HG02973 (cell line): ENCODE measurements around the gene PAX4.

Experiments
- ATAC-seq: cut with Tn5 transposase; IDR thresholded peaks from one replicate; pipeline ENCODE4 v1.9.1; 2021; ENCODE audit warnings: moderate library complexity; ENCODE audit not compliant: unreplicated experiment

PAX4 gene

DNA sequence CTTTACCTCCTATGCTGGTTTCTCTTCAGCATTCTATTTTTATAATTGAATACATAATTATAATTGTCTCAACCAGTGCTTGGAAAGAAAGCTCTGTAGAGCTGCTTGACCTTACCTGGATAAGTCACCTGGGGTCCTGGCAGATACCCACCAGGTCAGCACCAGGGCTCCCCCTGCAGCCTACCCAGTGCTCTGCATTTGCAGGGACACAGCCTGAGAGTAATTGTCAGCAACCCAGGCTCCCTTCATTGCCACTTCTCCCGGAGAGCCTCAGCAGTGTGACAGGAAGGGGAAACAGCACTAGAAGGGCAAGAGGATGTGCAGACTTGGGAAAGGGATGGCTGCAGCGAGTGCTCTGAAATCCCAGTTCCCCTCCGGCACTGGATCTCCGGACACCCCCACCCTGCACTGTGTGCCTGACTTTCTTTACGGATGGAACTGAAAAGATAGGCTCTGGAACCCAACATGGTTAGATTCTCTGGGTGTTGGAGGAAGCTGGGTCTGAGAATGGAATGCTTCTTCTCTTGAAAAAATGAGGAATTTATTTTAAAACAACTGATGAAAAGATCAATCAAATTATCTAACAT is 11.4 kb upstream of the PAX4 start:
- ATAC-seq, result peak; percentile 67

DNA sequence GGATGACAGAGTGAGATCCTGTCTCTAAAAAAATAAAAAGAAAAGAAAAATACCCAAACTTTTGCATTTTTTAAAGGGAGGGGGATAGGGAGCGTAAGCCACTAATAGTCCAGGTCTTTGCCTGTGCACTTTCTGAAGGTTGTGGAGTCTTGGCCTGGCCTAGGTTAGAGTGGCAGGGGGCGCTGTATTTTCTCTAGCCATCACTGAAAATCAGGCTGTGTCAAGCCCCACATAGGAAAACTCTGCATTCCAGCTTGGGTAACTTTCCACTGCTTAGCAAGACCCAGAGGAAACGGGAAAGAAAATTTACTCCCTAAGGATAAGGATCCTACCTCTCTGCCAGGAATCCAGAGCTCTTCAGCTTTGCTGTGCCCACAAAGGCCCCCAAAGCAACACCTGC is 10.5 kb upstream of the PAX4 start:
- no peak for ATAC-seq

- no peak for ATAC-seq
Observed at GRCh38 chr7:127625331-127625730, 7.4 kb upstream of the PAX4 start.

DNA sequence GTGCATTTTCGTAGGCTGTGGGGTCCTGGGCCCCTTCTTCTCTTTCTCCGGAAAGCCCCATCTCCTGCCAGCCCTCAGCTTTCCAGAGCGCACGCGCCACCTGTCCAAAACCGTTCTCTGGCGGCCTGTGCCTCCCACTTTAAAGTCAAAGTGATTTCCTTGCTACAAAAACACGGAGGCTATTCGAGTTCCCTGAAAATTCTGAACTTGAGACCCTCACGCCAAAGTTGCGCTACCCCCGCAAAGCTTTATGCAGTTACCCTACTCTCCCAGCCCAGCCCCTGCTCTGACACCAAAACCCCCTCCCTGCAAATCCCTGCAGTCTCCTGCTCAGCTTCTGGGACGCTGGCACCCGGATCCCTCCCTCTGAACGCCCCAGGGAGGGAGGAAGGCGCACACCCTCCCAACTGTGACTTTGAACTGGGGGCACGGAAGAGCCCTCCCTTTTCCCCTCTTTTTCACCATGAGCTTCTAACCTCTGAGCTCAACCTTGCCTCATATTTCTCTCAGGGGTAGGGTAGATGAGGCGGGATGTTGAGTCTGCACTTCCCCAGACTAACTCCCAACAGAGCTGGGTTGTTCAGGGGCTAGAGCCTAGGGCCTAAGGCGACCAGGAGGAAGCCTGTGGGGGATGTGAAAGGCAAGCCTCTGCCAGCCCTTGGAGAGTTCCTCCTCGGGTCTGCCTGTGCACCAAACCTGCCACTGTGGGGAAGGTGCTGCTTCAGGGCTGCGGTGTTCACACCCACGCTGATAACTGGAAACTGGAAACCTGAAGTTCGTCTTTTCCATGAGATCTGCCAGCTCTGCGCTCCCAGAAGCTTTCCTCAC is 2.7 kb upstream of the PAX4 start:
- ATAC-seq, result no peak

- no peak for ATAC-seq
Observed at GRCh38 chr7:127619681-127620405, 1.9 kb upstream of the PAX4 start.

DNA sequence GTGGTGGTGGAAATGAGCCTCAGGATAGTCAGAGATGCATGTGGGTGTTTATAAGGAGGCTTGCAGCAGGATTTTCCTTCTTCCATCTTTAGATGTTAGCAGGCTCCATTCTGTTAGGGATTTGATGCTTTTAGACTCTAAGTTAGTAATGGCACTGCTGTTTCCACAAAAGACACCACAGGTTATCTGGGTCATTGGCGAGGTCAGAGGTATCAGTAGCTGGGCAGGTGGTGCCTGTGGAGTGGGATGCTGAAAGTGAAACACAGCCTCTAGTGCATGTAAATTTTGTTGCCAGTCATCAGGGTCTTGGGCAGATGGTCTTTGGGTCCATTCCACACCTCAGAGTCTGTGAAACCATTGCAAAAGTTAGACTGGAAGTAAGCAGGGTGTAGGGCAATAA is 833 bp upstream of the PAX4 start:
- ATAC-seq, result no peak

DNA sequence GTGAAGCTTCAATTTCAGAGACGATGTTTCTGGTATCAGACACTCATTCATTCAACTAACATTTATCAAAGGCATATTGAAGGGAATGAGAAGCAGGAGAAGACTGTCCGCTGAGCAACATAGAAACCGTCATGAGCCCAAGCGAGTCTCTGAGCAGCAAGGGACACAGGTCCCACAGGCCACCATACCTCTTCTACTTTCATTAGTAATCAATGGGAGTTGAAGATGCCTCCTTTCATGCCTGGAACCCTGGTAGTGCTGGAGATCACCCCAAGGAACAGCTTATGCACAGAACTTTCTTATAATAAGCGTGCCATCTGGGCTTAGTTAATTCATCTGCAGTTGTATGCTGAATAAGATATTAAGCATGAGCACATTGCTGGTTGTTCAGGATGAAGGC is 1.2 kb downstream of the PAX4 start:
- no peak for ATAC-seq

- no peak for ATAC-seq
Observed at GRCh38 chr7:127612263-127612662, 5.7 kb downstream of the PAX4 start.

GRCh38 chr7:127609297-127609696 is 8.6 kb downstream of the PAX4 start:
- ATAC-seq, result no peak

- no peak for ATAC-seq
Observed at GRCh38 chr7:127608446-127608845, 9.5 kb downstream of the PAX4 start.

DNA sequence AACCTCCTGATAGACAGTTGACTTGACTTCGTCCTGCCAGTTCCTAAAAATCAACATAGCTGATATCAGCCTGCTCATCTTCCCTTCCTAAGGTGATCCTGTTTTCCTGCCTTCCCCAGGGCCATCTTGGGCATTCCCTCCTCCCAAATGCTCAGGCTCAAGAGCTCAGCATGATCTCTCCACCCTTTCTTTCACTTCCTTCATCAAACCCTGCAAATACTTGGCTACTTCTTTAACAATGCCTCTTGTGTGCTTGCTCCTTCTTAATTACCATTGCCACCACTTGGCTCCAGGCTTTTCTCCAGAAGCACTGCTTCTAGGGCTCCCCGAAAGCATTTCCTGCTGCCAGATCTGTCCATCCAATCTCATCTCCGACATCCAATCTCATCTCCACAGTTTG is 17.1 kb downstream of the PAX4 start:
- no peak for ATAC-seq

DNA sequence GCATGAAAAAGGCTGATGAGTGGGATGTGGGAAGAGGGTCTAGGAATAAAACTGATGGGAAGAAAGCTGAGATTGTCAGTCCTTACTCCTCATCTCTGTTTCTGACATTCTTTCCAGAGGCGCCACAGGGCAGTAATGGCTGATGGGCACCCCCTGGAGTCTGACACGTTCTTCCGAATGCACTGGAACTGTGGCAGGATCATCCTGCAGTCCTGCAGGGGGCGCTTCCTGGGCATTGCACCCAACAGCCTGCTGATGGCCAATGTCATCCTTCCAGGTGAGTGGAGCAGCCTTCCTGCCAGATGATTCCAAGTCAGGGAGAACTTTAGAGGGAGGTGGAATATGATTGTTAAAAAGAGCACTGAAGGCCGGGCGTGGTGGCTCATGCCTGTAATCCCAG is 19.6 kb downstream of the PAX4 start:
- no peak for ATAC-seq

- no peak for ATAC-seq
Observed at GRCh38 chr7:127595737-127596136, 22.2 kb downstream of the PAX4 start.

- ATAC-seq, result no peak
Observed at GRCh38 chr7:127594490-127594889, 23.5 kb downstream of the PAX4 start.

GRCh38 chr7:127592550-127592949 is 25.4 kb downstream of the PAX4 start:
- ATAC-seq, result no peak

GRCh38 chr7:127591591-127591990 is 26.4 kb downstream of the PAX4 start:
- ATAC-seq, result no peak

- no peak for ATAC-seq
Observed at GRCh38 chr7:127591189-127591588, 26.8 kb downstream of the PAX4 start.

DNA sequence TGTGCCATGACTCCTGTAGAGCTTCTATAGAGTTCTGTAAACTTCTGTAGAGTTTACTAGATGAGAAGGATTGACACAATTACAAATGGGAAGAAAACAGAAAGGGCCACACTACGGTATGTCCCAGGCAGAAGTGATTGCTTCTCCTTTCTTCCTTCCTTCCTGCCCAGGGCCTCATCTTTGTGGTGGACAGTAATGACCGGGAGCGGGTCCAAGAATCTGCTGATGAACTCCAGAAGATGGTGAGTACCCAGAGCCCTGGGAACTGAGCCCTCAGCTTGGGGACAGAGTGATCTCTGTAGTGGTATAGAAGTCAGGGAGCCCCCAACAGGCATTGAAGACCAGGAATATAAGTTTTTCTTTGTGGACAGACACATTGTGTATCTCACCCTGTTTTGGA is 28.0 kb downstream of the PAX4 start:
- no peak for ATAC-seq

DNA sequence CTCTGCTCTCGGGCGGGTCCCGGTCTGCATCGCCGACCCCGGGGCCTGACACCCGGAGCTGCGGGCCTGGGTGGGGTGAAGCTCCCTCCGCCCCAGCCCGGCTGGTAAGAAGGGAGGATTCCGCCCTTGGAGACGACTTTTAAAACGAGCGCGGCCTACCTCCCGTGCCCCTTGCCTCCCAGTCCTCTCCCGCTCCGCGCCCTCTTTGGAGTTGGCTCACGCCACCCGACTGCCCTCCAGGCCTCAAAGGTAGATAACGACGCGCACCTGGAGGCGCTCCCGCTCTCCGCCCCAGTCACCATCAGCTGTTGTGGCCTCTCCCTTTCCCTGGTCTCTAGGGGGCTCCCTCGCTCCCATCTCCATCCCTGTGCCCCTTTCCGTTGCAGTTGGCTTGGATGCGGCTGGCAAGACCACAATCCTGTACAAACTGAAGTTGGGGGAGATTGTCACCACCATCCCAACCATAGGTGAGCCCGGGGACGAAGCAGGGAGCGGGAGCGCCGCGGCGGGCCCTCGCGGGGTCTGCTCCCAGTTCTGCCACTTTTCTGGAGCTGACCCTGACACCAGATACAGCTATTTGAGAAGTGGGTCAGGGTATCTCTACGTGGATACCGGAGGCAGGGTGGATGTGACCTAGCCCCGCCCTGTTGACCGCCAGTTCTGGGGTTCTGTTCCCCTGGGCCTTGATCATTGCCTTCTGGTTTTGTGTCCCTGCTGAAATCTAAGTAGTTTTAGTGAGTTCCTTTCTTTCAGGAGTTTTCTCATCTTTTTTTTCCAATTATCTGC is 29.1 kb downstream of the PAX4 start:
- peak; percentile 9 for ATAC-seq

DNA sequence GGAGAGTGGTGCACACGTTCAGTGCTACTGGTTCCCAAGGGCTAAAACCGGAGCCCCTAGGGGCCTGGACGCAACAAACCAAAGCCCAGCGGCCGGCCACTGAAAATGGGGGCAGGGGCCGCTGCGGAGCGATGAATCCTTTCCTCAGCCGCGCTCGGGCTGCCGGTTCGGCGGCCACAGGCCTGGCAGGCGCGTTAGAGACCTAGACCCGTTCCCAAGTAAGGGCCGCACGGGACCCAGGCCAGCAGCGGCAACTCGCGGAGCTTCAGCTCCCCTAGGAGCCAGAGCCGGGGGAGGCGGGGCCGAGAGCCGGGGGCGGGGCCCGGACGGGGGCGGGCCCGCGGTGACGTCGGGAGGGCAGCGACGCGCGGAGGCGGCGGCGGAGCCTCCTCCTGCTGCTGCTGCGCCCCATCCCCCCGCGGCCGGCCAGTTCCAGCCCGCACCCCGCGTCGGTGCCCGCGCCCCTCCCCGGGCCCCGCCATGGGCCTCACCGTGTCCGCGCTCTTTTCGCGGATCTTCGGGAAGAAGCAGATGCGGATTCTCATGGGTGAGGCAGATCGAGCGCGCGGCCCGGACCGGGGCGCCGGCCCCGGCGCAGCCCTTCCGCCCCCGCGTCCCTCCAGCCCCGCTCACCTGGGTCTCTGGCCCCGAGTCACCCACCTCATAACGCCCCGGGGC is 29.8 kb downstream of the PAX4 start, which contains the start of gene ARF5:
Gene ARF5 (plus strand): TSS at position 393 of the 678 bp plus-strand sequence. CDS start 88 bp downstream, at position 481.
- peak; percentile 74 for ATAC-seq

DNA sequence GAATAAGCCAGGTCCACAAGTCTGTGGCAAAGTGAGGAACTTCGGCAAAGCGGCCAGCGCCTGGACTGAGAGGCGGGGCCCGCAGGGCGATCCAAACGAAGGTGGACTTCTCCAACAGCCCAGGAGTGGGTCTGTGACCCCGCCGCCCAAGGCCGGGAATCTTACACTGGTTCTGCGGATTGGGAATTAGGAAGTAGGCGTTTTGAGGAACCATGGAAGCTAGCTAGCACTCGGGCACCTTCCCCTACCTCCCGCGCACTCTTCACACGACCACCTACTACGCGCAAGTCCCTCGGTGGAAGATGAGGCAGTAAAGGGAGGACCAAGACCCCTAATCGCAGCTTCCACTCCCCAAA is 30.3 kb downstream of the PAX4 start:
- ATAC-seq, result no peak
